A673 (cell line): Measurements from ENCODE around the gene C19orf53.

Experiments
- EZH2 ChIP-seq: fragments of 200-600 bp; sonication (generic); IDR thresholded peaks from 2 replicates; pipeline ENCODE4 v1.6.1; 2017; ENCODE audit warnings: borderline replicate concordance, low read depth, mild to moderate bottlenecking, mixed read lengths, antibody characterized with exemption, low read length; ENCODE audit not compliant: poor library complexity, severe bottlenecking
- TF ChIP-seq, protein P1 (sequence below): fragments of 300-800, 200-600 bp; sonication (generic); conservative IDR thresholded peaks from 2 replicates; pipeline ENCODE4 v1.5.1; 2017; ENCODE audit warnings: low read depth, mild to moderate bottlenecking, antibody characterized with exemption, low read length, moderate library complexity, mixed read lengths

- TF ChIP-seq, protein P1, sequence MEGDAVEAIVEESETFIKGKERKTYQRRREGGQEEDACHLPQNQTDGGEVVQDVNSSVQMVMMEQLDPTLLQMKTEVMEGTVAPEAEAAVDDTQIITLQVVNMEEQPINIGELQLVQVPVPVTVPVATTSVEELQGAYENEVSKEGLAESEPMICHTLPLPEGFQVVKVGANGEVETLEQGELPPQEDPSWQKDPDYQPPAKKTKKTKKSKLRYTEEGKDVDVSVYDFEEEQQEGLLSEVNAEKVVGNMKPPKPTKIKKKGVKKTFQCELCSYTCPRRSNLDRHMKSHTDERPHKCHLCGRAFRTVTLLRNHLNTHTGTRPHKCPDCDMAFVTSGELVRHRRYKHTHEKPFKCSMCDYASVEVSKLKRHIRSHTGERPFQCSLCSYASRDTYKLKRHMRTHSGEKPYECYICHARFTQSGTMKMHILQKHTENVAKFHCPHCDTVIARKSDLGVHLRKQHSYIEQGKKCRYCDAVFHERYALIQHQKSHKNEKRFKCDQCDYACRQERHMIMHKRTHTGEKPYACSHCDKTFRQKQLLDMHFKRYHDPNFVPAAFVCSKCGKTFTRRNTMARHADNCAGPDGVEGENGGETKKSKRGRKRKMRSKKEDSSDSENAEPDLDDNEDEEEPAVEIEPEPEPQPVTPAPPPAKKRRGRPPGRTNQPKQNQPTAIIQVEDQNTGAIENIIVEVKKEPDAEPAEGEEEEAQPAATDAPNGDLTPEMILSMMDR = no peak
- no peak for TF ChIP-seq EZH2
Observed at GRCh38 chr19:13824703-13825102, 50.4 kb downstream of the C19orf53 start.
